HepG2 (cell line): Measurements from ENCODE around the gene CRHBP. TPM values are rescaled to one million over a fixed set of nuclear protein-coding genes. Genes with fewer than 3 reads are reported as not detected.

ENCODE experiments used
- ATAC-seq: fragments of 200-7000 bp; cut with Tn5 transposase; 3 replicates; pipeline ENCODE4 v1.9.1; 2020; ENCODE audit warnings: mild to moderate bottlenecking, moderate library complexity
- BruUV-seq: library from RNA; stranded (reverse); fragments of 400-500 nt; replicated peaks from 2 replicates; lab custom pipeline; 2021; lab: Mats Ljungman, UMichigan
- CTCF ChIA-PET: fragments of 300-600 bp; formaldehyde crosslinking; extraction: SDS; loops from one replicate; lab custom pipeline; 2021; ENCODE audit warnings: low total read pairs, inconsistent platforms, low intra/inter-chr PET ratio; lab: Yijun Ruan, JAX
- POLR2A ChIA-PET: fragments of 350-600 bp; sonication (Branson Sonifier 250); formaldehyde crosslinking; loops from one replicate; lab custom pipeline; 2020; ENCODE audit warnings: antibody characterized with exemption, inconsistent platforms; lab: Yijun Ruan, JAX
- DNase-seq: peaks from one replicate; pipeline ENCODE4 v3.0.0-alpha.2; 2015; ENCODE audit warnings: low spot score
- FAIRE-seq: peaks from 3 replicates; lab custom pipeline; 2011; peaks lifted over from hg19 to GRCh38; lab: Jason Lieb, UNC
- H2AFZ ChIP-seq: one replicate; pipeline ENCODE4 v1.6.1; 2011; ENCODE audit warnings: low read length, inconsistent platforms
- H3K27ac ChIP-seq: fragments of 300-600 bp; 3 replicates; pipeline ENCODE4 v1.8.0; 2011; ENCODE audit warnings: mixed run types, mild to moderate bottlenecking, mixed read lengths, low read length, inconsistent platforms; ENCODE audit not compliant: insufficient read depth; ENCODE audit errors: extremely low read length
- H3K27me3 ChIP-seq, 2 experiments: fragments of 200-600 bp in 1 of 2; 2 replicates in 1 of 2; 3 replicates in 1 of 2; pipeline versions ENCODE4 v1.6.0 to v1.8.0; 2011; ENCODE audit warnings: low read length in 2 of 2, mild to moderate bottlenecking in 2 of 2, moderate library complexity in 2 of 2, inconsistent platforms in 1 of 2; ENCODE audit not compliant: insufficient read depth in 2 of 2, control insufficient read depth in 1 of 2
- H3K36me3 ChIP-seq, 2 experiments: fragments of 200-600 bp in 1 of 2; replicated peaks in 1 of 2; 2 replicates in 1 of 2; 3 replicates in 1 of 2; pipeline versions ENCODE4 v1.5.1 to v1.8.0; 2011; ENCODE audit warnings: low read length in 2 of 2, inconsistent platforms in 1 of 2; ENCODE audit not compliant: insufficient read depth in 2 of 2, control insufficient read depth in 1 of 2
- H3K4me1 ChIP-seq: 2 replicates; pipeline ENCODE4 v1.5.1; 2012; ENCODE audit warnings: low read length, inconsistent platforms; ENCODE audit not compliant: insufficient read depth
- H3K4me2 ChIP-seq: 2 replicates; pipeline ENCODE4 v1.6.0; 2011; ENCODE audit warnings: low read depth, low read length, inconsistent platforms
- H3K4me3 ChIP-seq, 3 experiments: fragments of 200-600 bp in 1 of 3; sonication (generic), shearing (Covaris generic) in 1 of 3; replicated peaks in 1 of 3; 2 replicates each; pipeline ENCODE4 v1.5.1; 2011 to 2016; ENCODE audit warnings: low read length in 3 of 3, inconsistent platforms in 2 of 3, low read depth in 2 of 3, mild to moderate bottlenecking in 2 of 3, control low read depth in 1 of 3, mixed read lengths in 1 of 3; ENCODE audit not compliant: insufficient read depth in 1 of 3
- H3K79me2 ChIP-seq: one replicate; pipeline ENCODE4 v1.6.1; 2011; ENCODE audit warnings: low read length, inconsistent platforms; ENCODE audit not compliant: insufficient read depth
- H3K9ac ChIP-seq: 2 replicates; pipeline ENCODE4 v1.6.0; 2011; ENCODE audit warnings: mild to moderate bottlenecking, low read depth, low read length, inconsistent platforms; ENCODE audit not compliant: insufficient read depth
- H3K9me3 ChIP-seq: 2 replicates; pipeline ENCODE4 v1.5.1; 2012; ENCODE audit warnings: mild to moderate bottlenecking, low read length
- H4K20me1 ChIP-seq: 2 replicates; pipeline ENCODE4 v1.6.0; 2011; ENCODE audit warnings: inconsistent platforms, mild to moderate bottlenecking, low read length, moderate library complexity; ENCODE audit not compliant: insufficient read depth
- FOXP1 ChIP-seq, 2 experiments: fragments of 450-650 bp in 1 of 2; IDR thresholded peaks; 2 replicates each; pipeline ENCODE4 v1.6.1; 2017 to 2018; ENCODE audit warnings: antibody characterized with exemption in 1 of 2
- ISX ChIP-seq: sonication (generic); formaldehyde crosslinking; conservative IDR thresholded peaks from 2 replicates; pipeline ENCODE4 v1.5.0; 2020; ENCODE audit warnings: missing genetic modification reagents
- MATR3 ChIP-seq: sonication (generic); formaldehyde crosslinking; IDR thresholded peaks from 2 replicates; pipeline ENCODE4 v1.4.0; 2020; ENCODE audit warnings: missing genetic modification reagents
- PRMT3 ChIP-seq: sonication (generic); formaldehyde crosslinking; IDR thresholded peaks from 2 replicates; pipeline ENCODE4 v1.8.1; 2022; ENCODE audit warnings: low read depth, mild to moderate bottlenecking, moderate library complexity, missing genetic modification reagents, borderline replicate concordance
- RFX5 ChIP-seq: IDR thresholded peaks from 2 replicates; pipeline ENCODE4 v1.6.1; 2011; ENCODE audit warnings: low read depth, low read length, improper control_type of control experiment
- SKI ChIP-seq: fragments of 450-650 bp; IDR thresholded peaks from one replicate; pipeline ENCODE4 v1.6.1; 2018; ENCODE audit warnings: mild to moderate bottlenecking; ENCODE audit not compliant: partially characterized antibody
- SRF ChIP-seq: IDR thresholded peaks from 2 replicates; pipeline ENCODE4 v1.6.1; 2011; ENCODE audit warnings: mild to moderate bottlenecking, low read depth, low read length, moderate library complexity
- SSRP1 ChIP-seq: IDR thresholded peaks from 2 replicates; pipeline ENCODE4 v1.6.1; 2016; ENCODE audit warnings: control low read depth
- TCF12 ChIP-seq, 2 experiments: fragments of 450-650 bp in 1 of 2; sonication (generic) in 1 of 2; formaldehyde crosslinking in 1 of 2; IDR thresholded peaks; 2 replicates each; pipeline versions ENCODE4 v1.6.1 to v1.8.0; 2017 to 2022; ENCODE audit warnings: antibody characterized with exemption in 1 of 2, mild to moderate bottlenecking in 1 of 2, missing genetic modification reagents in 1 of 2, moderate library complexity in 1 of 2
- YY1 ChIP-seq: IDR thresholded peaks from 2 replicates; pipeline ENCODE4 v1.6.1; 2011; ENCODE audit warnings: low read length, low read depth, moderate library complexity, mild to moderate bottlenecking; ENCODE audit not compliant: insufficient read depth, insufficient replicate concordance
- ZFP37 ChIP-seq: sonication (generic); formaldehyde crosslinking; IDR thresholded peaks from 2 replicates; pipeline ENCODE4 v1.4.0; 2020; ENCODE audit warnings: missing genetic modification reagents, borderline replicate concordance
- ZFX ChIP-seq: sonication (generic); formaldehyde crosslinking; IDR thresholded peaks from 2 replicates; pipeline ENCODE4 v1.4.0; 2020; ENCODE audit warnings: mild to moderate bottlenecking, low read depth, missing genetic modification reagents, moderate library complexity
- ZNF12 ChIP-seq: sonication (generic); formaldehyde crosslinking; IDR thresholded peaks from 2 replicates; pipeline ENCODE4 v1.5.0; 2020; ENCODE audit warnings: missing genetic modification reagents
- ZNF263 ChIP-seq: sonication (generic); formaldehyde crosslinking; IDR thresholded peaks from 2 replicates; pipeline ENCODE4 v1.4.0; 2020; ENCODE audit warnings: missing genetic modification reagents
- ZNF839 ChIP-seq: sonication (generic); formaldehyde crosslinking; IDR thresholded peaks from 2 replicates; pipeline ENCODE4 v1.4.0; 2020; ENCODE audit warnings: missing genetic modification reagents, mild to moderate bottlenecking, borderline replicate concordance
- WGBS: methylation state at CpG from one replicate; pipeline ENCODE4 v1.1.6; 2017; ENCODE audit warnings: low lambda C conversion rate; 5-methylcytosine and 5-hydroxymethylcytosine counted together
- in situ Hi-C: cut with HindIII; loops from 2 replicates; pipeline ENCODE4 v1.10.0; 2017; ENCODE audit warnings: low pct_unique_long_range_greater_than_20kb; ENCODE audit not compliant: extremely low pct_ligation_motif_present
- intact Hi-C: fragments of 100-400 bp; cut with micrococcal nuclease; formaldehyde crosslinking; loops from one replicate; pipeline ENCODE4 v1.10.0; 2022; ENCODE audit not compliant: unreplicated experiment
- polyA plus RNA-seq, 8 experiments: library from polyadenylated mRNA; depleted of rRNA in 3 of 8; stranded (reverse) in 7 of 8; unstranded in 1 of 8; fragments of >200 nt; fragmentation: Illumina TruSeq in 4 of 8; extraction: Trizol in 4 of 8; gene quantifications; 2 replicates each; pipeline versions ENCODE4 v1.2.1 to v1.2.3, GENCODE V29; 2011 to 2016; ENCODE audit warnings: low read depth in 4 of 8, missing spikeins in 1 of 8, mixed read lengths in 1 of 8; ENCODE audit not compliant: insufficient read depth in 1 of 8
- total RNA-seq, 5 experiments: library from RNA; depleted of rRNA; stranded (reverse); fragments of >200 nt; fragmentation: Illumina TruSeq; extraction: Trizol; gene quantifications; 2 replicates each; pipeline ENCODE4 v1.2.3, GENCODE V29; 2016; ENCODE audit warnings: low read depth in 1 of 5
- TF ChIP-seq, protein P1 (sequence below): sonication (generic); formaldehyde crosslinking; IDR thresholded peaks from 2 replicates; pipeline ENCODE4 v1.4.0; 2020; ENCODE audit warnings: mild to moderate bottlenecking, low read depth, missing genetic modification reagents
- TF ChIP-seq, protein P2 (sequence below): sonication (generic); formaldehyde crosslinking; IDR thresholded peaks from 2 replicates; pipeline ENCODE4 v1.4.0; 2020; ENCODE audit warnings: missing genetic modification reagents
- TF ChIP-seq, protein P3 (sequence below): conservative IDR thresholded peaks from 2 replicates; pipeline ENCODE4 v1.6.1; 2018; ENCODE audit warnings: missing genetic modification reagents
- TF ChIP-seq, protein P4 (sequence below): sonication (generic); formaldehyde crosslinking; IDR thresholded peaks from 2 replicates; pipeline ENCODE4 v1.8.1; 2023; ENCODE audit warnings: mild to moderate bottlenecking, missing genetic modification reagents

CRHBP gene
- total and polyA plus RNA-seq, 2 of the 13 experiments (the other 11 are each of a cell fraction or from before 2014, with no cell fraction given): not detected

DNA sequence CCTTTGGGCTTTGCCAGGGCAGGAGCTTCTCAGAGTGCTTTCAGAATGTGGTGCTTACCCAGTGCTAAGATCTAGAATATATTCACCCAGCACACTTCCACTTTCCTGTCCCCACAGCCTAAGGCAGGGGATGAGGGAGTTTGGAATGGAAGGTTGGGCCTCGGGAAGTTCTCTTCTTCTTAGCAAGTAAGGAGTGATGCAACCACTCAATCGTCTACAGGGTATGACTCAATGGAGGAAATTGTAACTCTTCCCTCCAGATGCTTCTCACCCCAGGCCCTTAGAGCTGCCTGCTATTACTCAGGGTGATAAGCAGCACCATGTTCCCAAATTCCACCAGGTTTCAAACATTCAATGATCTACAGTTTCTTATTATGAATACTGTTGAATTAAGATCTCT, 46.6 kb downstream of the CRHBP start:
- Histone ChIP-seq H3K36me3 (no peaks in the 10 kb centered on the region), H3K4me1 (no peaks in the 10 kb centered on the region), H3K4me3 (no peak overlapping the region), H3K4me2 (no peak overlapping the region), H2AFZ (no peak overlapping the region), H3K9me3 (no peaks in the 10 kb centered on the region), H3K27ac (no peak overlapping the region), H3K27me3 (0 out of 5 replicates have a peak, but pooled peaks cover 0 to 4% of the 10 kb centered on the region in 2 experiments), H3K9ac (no peak overlapping the region), H3K79me2 (no peaks in the 10 kb centered on the region), H4K20me1 (no peaks in the 10 kb centered on the region)
- POLR2A ChIA-PET: no interaction called here
- intact Hi-C loops (no loop called here), in situ Hi-C loops (no loop called here)
- TF ChIP-seq, protein P1, sequence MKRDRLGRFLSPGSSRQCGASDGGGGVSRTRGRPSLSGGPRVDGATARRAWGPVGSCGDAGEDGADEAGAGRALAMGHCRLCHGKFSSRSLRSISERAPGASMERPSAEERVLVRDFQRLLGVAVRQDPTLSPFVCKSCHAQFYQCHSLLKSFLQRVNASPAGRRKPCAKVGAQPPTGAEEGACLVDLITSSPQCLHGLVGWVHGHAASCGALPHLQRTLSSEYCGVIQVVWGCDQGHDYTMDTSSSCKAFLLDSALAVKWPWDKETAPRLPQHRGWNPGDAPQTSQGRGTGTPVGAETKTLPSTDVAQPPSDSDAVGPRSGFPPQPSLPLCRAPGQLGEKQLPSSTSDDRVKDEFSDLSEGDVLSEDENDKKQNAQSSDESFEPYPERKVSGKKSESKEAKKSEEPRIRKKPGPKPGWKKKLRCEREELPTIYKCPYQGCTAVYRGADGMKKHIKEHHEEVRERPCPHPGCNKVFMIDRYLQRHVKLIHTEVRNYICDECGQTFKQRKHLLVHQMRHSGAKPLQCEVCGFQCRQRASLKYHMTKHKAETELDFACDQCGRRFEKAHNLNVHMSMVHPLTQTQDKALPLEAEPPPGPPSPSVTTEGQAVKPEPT (CRISPR knock-in tag): no peak
- no peak for TF ChIP-seq ZFP37 (CRISPR knock-in tag)
- no peak for TF ChIP-seq ISX
- no peak for TF ChIP-seq ZNF12 (CRISPR knock-in tag)
- TF ChIP-seq RFX5: no peak
- TF ChIP-seq, protein P2, sequence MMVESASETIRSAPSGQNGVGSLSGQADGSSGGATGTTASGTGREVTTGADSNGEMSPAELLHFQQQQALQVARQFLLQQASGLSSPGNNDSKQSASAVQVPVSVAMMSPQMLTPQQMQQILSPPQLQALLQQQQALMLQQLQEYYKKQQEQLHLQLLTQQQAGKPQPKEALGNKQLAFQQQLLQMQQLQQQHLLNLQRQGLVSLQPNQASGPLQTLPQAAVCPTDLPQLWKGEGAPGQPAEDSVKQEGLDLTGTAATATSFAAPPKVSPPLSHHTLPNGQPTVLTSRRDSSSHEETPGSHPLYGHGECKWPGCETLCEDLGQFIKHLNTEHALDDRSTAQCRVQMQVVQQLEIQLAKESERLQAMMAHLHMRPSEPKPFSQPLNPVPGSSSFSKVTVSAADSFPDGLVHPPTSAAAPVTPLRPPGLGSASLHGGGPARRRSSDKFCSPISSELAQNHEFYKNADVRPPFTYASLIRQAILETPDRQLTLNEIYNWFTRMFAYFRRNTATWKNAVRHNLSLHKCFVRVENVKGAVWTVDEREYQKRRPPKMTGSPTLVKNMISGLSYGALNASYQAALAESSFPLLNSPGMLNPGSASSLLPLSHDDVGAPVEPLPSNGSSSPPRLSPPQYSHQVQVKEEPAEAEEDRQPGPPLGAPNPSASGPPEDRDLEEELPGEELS (CRISPR knock-in tag): no peak
- TF ChIP-seq FOXP1 (IDR thresholded peaks at IDR 0.05): no peak
- TF ChIP-seq FOXP1 (CRISPR knock-in tag; IDR thresholded peaks at IDR 0.05): no peak
- no peak for TF ChIP-seq SSRP1 (CRISPR knock-in tag)
- TF ChIP-seq, protein P3, sequence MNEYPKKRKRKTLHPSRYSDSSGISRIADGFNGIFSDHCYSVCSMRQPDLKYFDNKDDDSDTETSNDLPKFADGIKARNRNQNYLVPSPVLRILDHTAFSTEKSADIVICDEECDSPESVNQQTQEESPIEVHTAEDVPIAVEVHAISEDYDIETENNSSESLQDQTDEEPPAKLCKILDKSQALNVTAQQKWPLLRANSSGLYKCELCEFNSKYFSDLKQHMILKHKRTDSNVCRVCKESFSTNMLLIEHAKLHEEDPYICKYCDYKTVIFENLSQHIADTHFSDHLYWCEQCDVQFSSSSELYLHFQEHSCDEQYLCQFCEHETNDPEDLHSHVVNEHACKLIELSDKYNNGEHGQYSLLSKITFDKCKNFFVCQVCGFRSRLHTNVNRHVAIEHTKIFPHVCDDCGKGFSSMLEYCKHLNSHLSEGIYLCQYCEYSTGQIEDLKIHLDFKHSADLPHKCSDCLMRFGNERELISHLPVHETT (CRISPR knock-in tag): no peak
- no peak for TF ChIP-seq ZFX (CRISPR knock-in tag)
- no peak for TF ChIP-seq ZNF839 (CRISPR knock-in tag)
- TF ChIP-seq PRMT3 (CRISPR knock-in tag): no peak
- TF ChIP-seq SKI: no peak
- TF ChIP-seq TCF12 (IDR thresholded peaks at IDR 0.05): no peak
- TF ChIP-seq TCF12 (CRISPR knock-in tag; IDR thresholded peaks at IDR 0.05): no peak
- no peak for TF ChIP-seq SRF
- TF ChIP-seq, protein P4, sequence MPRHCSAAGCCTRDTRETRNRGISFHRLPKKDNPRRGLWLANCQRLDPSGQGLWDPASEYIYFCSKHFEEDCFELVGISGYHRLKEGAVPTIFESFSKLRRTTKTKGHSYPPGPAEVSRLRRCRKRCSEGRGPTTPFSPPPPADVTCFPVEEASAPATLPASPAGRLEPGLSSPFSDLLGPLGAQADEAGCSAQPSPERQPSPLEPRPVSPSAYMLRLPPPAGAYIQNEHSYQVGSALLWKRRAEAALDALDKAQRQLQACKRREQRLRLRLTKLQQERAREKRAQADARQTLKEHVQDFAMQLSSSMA (CRISPR knock-in tag): no peak
- TF ChIP-seq MATR3 (CRISPR knock-in tag): no peak
- no peak for TF ChIP-seq YY1
- TF ChIP-seq ZNF263 (CRISPR knock-in tag): no peak
- 23% methylated on average over 2 of the region's 2 CpGs for WGBS
- FAIRE-seq: no peak
- DNase-seq: no peak
- no TSS peak for BruUV-seq
- ATAC-seq: no peak
- CTCF ChIA-PET: no interaction called here
